Chondrocyte (in vitro differentiated cells): ENCODE data around the gene CFAP58. TPM values are rescaled to one million over a fixed set of nuclear protein-coding genes. Genes with fewer than 3 reads are reported as not detected.

Experiments used
- DNase-seq: peaks from one replicate; pipeline ENCODE4 v3.0.0; 2021; ENCODE audit warnings: mixed read lengths, low spot score
- H3K27ac Mint-ChIP-seq: one replicate; pipeline ENCODE4 v1.8.0; 2021; ENCODE audit warnings: mild to moderate bottlenecking, moderate library complexity, mixed read lengths; ENCODE audit not compliant: unreplicated experiment
- H3K27me3 Mint-ChIP-seq: 2 replicates; pipeline ENCODE4 v1.8.0; 2021; ENCODE audit warnings: low read depth, mixed read lengths
- H3K36me3 Mint-ChIP-seq: 2 replicates; pipeline ENCODE4 v1.8.0; 2021; ENCODE audit warnings: low read depth, mixed read lengths
- H3K4me1 Mint-ChIP-seq: 2 replicates; pipeline ENCODE4 v1.8.0; 2021; ENCODE audit warnings: low read depth, mild to moderate bottlenecking, mixed read lengths
- H3K4me3 Mint-ChIP-seq: one replicate; pipeline ENCODE4 v1.8.0; 2021; ENCODE audit warnings: mild to moderate bottlenecking, moderate library complexity, mixed read lengths; ENCODE audit not compliant: unreplicated experiment
- H3K9me3 Mint-ChIP-seq: 2 replicates; pipeline ENCODE4 v1.8.0; 2021; ENCODE audit warnings: low read depth, mixed read lengths
- total RNA-seq: library from RNA; stranded (reverse); gene quantifications from 3 replicates; pipeline ENCODE4 v1.2.1, GENCODE V29; 2021
- TF ChIP-seq, protein P1 (sequence below): fragments of 200-600 bp; sonication (generic); IDR thresholded peaks from 2 replicates; pipeline ENCODE4 v1.5.0; 2021; ENCODE audit warnings: antibody characterized with exemption, mild to moderate bottlenecking, moderate library complexity

Gene CFAP58
- total RNA-seq, 1 donor from 2014 or later, result 0.15 TPM

- H3K9me3 Mint-ChIP-seq, result no peaks in the 10 kb centered on the region
- no peaks in the 10 kb centered on the region for H3K36me3 Mint-ChIP-seq
- no peaks in the 10 kb centered on the region for H3K4me1 Mint-ChIP-seq
- H3K27me3 Mint-ChIP-seq, result peaks cover 13% of the 10 kb centered on the region
- H3K4me3 Mint-ChIP-seq, result no peak overlapping the region
- no peak overlapping the region for H3K27ac Mint-ChIP-seq
- TF ChIP-seq, protein P1, sequence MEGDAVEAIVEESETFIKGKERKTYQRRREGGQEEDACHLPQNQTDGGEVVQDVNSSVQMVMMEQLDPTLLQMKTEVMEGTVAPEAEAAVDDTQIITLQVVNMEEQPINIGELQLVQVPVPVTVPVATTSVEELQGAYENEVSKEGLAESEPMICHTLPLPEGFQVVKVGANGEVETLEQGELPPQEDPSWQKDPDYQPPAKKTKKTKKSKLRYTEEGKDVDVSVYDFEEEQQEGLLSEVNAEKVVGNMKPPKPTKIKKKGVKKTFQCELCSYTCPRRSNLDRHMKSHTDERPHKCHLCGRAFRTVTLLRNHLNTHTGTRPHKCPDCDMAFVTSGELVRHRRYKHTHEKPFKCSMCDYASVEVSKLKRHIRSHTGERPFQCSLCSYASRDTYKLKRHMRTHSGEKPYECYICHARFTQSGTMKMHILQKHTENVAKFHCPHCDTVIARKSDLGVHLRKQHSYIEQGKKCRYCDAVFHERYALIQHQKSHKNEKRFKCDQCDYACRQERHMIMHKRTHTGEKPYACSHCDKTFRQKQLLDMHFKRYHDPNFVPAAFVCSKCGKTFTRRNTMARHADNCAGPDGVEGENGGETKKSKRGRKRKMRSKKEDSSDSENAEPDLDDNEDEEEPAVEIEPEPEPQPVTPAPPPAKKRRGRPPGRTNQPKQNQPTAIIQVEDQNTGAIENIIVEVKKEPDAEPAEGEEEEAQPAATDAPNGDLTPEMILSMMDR, result no peak
- no peak for DNase-seq
Measured at GRCh38 chr10:104415526-104416165, 62.0 kb downstream of the CFAP58 start.

- H3K4me3 Mint-ChIP-seq, result no peak overlapping the region
- H3K36me3 Mint-ChIP-seq, result no peaks in the 10 kb centered on the region
- H3K9me3 Mint-ChIP-seq, result no peaks in the 10 kb centered on the region
- H3K4me1 Mint-ChIP-seq, result no peaks in the 10 kb centered on the region
- TF ChIP-seq, protein P1, result no peak
- no peak for DNase-seq
- H3K27ac Mint-ChIP-seq, result no peak overlapping the region
- H3K27me3 Mint-ChIP-seq, result peaks cover 12% of the 10 kb centered on the region
Measured at GRCh38 chr10:104416851-104417250, 63.2 kb downstream of the CFAP58 start.

- H3K27ac Mint-ChIP-seq, result no peak overlapping the region
- TF ChIP-seq, protein P1, result no peak
- H3K4me3 Mint-ChIP-seq, result no peak overlapping the region
- no peaks in the 10 kb centered on the region for H3K4me1 Mint-ChIP-seq
- peaks cover 14% of the 10 kb centered on the region for H3K27me3 Mint-ChIP-seq
- H3K9me3 Mint-ChIP-seq, result no peaks in the 10 kb centered on the region
- H3K36me3 Mint-ChIP-seq, result no peaks in the 10 kb centered on the region
- DNase-seq, result no peak
Measured at GRCh38 chr10:104417637-104418292, 64.1 kb downstream of the CFAP58 start.

DNA sequence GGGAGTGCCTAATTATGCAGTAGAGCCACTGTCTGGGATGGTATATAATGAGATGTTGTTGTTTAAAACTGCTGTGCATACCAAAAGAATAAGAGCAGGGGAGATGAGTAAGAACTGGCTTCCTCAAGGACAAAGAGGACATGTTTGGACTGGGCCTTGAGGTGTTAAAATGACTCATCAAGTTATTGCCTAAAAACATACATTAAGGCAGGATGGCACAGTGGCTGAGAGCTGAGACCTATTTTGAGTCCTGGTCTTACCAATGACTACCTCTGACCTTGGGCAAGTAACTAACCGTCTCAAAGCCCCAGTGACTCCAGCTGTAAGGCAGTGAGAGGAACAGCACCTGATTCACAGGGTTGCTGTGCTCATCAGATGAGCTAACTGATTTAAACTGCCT is 71.1 kb downstream of the CFAP58 start:
- no peak overlapping the region for H3K4me3 Mint-ChIP-seq
- no peak for DNase-seq
- no peaks in the 10 kb centered on the region for H3K9me3 Mint-ChIP-seq
- no peak overlapping the region for H3K27ac Mint-ChIP-seq
- no peaks in the 10 kb centered on the region for H3K4me1 Mint-ChIP-seq
- TF ChIP-seq, protein P1, result no peak
- no peaks in the 10 kb centered on the region for H3K36me3 Mint-ChIP-seq
- peaks cover 13% of the 10 kb centered on the region for H3K27me3 Mint-ChIP-seq

DNA sequence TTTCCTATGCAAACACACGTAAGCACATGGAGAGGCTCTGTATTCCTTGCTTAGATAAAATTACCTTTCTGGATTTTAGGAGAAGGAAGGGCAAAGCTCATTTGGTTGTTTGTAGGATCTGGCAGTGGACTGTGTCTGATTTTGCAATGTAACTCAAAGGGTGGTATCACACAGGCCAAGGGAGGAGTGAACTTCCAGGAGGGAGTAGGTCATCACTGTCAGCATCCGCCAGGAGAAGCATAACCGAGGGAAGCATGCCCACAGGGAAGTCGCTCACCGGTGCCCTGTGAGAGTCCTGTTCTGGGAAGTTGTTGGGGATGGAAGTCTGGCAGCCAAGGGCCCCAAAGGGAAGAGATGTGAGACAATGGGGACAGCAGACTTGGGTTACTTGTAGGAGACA is 74.4 kb downstream of the CFAP58 start:
- TF ChIP-seq, protein P1, result no peak

More for the DNA sequence above, 74.4 kb downstream of the CFAP58 start:
- Mint-ChIP-seq H3K4me1 (no peaks in the 10 kb centered on the region), H3K9me3 (no peaks in the 10 kb centered on the region), H3K27ac (no peak overlapping the region), H3K36me3 (no peaks in the 10 kb centered on the region), H3K27me3 (peaks cover 11% of the 10 kb centered on the region), H3K4me3 (no peak overlapping the region)
- DNase-seq, result no peak
